GM12864 (cell line): Measurements from ENCODE around the gene TFPI.

Experiments
- DNase-seq: peaks from one replicate; pipeline ENCODE4 v3.0.0-alpha.2; 2011; ENCODE audit warnings: low read depth
- H3K4me3 ChIP-seq: 2 replicates; pipeline ENCODE4 v1.5.1; 2011; ENCODE audit warnings: mild to moderate bottlenecking, low read depth, low read length, control low read depth
- TF ChIP-seq, protein P1 (sequence below): IDR thresholded peaks from 2 replicates; pipeline ENCODE4 v1.5.1; 2011; ENCODE audit warnings: low read depth, mild to moderate bottlenecking, moderate library complexity, low read length, control low read depth, inconsistent platforms; ENCODE audit errors: missing control alignments

TFPI gene

GRCh38 chr2:187509667-187510417, 44.4 kb downstream of the TFPI start:
- no peak overlapping the region for H3K4me3 ChIP-seq
- TF ChIP-seq, protein P1, sequence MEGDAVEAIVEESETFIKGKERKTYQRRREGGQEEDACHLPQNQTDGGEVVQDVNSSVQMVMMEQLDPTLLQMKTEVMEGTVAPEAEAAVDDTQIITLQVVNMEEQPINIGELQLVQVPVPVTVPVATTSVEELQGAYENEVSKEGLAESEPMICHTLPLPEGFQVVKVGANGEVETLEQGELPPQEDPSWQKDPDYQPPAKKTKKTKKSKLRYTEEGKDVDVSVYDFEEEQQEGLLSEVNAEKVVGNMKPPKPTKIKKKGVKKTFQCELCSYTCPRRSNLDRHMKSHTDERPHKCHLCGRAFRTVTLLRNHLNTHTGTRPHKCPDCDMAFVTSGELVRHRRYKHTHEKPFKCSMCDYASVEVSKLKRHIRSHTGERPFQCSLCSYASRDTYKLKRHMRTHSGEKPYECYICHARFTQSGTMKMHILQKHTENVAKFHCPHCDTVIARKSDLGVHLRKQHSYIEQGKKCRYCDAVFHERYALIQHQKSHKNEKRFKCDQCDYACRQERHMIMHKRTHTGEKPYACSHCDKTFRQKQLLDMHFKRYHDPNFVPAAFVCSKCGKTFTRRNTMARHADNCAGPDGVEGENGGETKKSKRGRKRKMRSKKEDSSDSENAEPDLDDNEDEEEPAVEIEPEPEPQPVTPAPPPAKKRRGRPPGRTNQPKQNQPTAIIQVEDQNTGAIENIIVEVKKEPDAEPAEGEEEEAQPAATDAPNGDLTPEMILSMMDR = no peak
- no peak for DNase-seq

GRCh38 chr2:187506416-187506815, 47.8 kb downstream of the TFPI start:
- TF ChIP-seq, protein P1 = no peak
- DNase-seq = no peak
- no peak overlapping the region for H3K4me3 ChIP-seq

GRCh38 chr2:187505065-187505672, 49.1 kb downstream of the TFPI start:
- DNase-seq = no peak
- TF ChIP-seq, protein P1 = no peak
- no peak overlapping the region for H3K4me3 ChIP-seq

DNA sequence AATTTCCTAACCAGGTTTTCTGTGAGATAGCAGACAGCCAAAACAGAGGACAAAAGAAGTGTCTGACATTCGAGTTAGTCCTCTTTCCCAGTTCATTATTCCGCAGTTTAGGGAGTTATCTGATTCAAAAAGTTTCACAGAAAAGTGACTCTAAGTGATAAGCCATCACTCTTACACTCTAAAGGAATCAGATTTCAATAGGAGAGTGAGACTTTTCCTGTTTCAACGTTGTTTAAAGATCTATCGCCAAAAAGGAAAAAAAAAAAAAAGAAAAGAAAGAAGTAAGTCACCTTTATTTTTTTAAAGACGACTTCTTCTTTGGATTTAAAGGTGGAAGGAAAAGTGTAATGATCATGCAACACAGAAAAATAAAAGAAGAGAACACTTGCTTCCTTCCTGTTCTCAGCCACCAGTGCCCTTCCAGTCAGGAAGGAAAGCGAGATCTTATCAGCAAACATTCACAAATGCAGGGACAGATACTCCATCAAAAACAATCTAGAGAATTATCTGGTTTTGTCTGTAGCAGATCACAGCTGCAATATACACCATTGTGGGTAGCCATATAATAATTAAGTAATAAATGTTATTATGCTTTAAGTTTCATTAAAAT, 49.8 kb downstream of the TFPI start:
- no peak for DNase-seq
- TF ChIP-seq, protein P1 = no peak
- no peak overlapping the region for H3K4me3 ChIP-seq

DNA sequence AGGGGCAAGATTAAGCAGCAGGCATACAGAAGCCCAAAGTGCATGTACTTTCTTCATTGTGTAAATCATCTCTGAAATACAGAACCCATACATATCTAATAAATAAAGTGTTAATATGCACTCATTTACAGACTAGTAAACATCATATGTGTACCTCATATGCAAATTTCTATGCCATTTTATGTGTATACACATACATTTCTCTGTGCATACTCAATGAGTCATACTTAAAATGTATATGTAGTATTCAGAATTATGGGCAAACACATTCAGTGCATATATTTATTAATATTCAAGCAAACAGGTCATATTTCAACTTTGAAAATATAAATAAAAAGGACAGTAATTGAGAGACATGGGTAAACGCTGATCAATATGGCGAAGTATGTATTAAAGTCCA, 50.5 kb downstream of the TFPI start:
- H3K4me3 ChIP-seq = no peak overlapping the region
- TF ChIP-seq, protein P1 = no peak
- no peak for DNase-seq

DNA sequence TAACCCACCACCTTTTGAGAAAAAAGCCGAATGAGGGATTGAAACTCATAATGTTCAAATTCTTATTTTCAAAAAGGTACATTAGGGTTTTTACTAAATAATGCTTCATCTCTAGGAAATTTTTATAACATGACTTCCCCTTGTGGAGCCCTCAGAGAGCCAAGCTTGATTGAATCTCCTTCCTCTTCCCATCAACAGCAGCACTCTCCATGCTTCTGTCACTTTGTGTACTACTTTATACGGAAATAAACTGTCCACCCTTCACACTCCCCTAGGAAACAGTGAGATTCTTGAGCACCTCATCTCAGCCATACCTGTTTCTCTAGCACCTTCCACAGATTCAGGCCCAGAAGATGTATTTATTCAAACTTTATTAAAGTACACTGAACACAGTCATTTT, 51.8 kb downstream of the TFPI start:
- TF ChIP-seq, protein P1 = no peak
- H3K4me3 ChIP-seq = no peak overlapping the region
- DNase-seq = no peak
